Measurements from ENCODE around the gene FGR.

DNA sequence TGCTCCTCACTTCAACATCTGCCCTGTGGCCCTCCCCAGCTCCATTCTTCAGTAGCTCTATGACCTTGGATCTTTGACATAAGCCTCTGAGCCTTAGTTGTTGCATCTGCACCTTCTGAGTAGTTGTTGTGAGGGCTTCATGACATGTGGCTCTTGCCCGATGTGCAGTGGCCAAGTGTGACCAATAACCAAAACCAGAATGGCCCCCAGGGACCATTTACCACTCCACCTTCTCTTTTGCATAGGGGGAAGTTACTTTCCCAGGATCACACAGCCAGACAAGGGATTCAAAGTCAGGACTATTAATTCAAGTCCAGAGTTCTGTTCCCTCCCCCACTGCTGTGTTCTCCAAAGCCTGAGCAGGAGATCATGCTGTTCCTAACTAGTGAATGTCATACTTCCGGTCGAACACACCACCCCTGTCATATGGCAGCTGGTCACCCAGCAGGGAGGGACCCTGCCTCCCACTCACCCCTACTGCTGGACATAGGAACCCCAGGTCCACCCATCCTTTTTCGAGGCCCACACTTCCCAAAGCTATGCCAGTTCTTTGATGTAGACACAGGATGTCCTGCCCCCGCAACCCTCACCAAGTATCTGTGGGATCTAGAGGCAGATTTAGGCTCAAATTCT lies 4.0 kb downstream of the FGR start:
- TF ChIP-seq CTCF (conservative IDR thresholded peaks at IDR 0.05; ENCODE audit: low read depth in 2 of 2) (no peak), ZNF331 (CRISPR knock-in tag; IDR thresholded peaks at IDR 0.05; ENCODE audit: low read depth) (no peak), POLR2AphosphoS5 (IDR thresholded peaks at IDR 0.05; ENCODE audit: low read depth) (no peak), JUNB (IDR thresholded peaks at IDR 0.05; ENCODE audit: unreplicated experiment) (no peak), EZH2phosphoT487 (IDR thresholded peaks at IDR 0.05; ENCODE audit: unreplicated experiment) (no peak), EZH2 (IDR thresholded peaks at IDR 0.05; ENCODE audit: low read depth, unreplicated experiment) (no peak), REST (IDR thresholded peaks at IDR 0.05; ENCODE audit: unreplicated experiment) (no peak), ZNF114 (CRISPR knock-in tag; IDR thresholded peaks at IDR 0.05) (no peak), NANOG (IDR thresholded peaks at IDR 0.05; ENCODE audit: borderline replicate concordance) (no peak), CREB1 (CRISPR knock-in tag; IDR thresholded peaks at IDR 0.05; ENCODE audit: low read depth) (no peak), STAT1 (IDR thresholded peaks at IDR 0.05; ENCODE audit: unreplicated experiment) (no peak), ETS1 (IDR thresholded peaks at IDR 0.05) (no peak)

Data from GM23338 (cell line).